Measurements from ENCODE around the gene LY6G6C.

The LY6G6C gene

DNA sequence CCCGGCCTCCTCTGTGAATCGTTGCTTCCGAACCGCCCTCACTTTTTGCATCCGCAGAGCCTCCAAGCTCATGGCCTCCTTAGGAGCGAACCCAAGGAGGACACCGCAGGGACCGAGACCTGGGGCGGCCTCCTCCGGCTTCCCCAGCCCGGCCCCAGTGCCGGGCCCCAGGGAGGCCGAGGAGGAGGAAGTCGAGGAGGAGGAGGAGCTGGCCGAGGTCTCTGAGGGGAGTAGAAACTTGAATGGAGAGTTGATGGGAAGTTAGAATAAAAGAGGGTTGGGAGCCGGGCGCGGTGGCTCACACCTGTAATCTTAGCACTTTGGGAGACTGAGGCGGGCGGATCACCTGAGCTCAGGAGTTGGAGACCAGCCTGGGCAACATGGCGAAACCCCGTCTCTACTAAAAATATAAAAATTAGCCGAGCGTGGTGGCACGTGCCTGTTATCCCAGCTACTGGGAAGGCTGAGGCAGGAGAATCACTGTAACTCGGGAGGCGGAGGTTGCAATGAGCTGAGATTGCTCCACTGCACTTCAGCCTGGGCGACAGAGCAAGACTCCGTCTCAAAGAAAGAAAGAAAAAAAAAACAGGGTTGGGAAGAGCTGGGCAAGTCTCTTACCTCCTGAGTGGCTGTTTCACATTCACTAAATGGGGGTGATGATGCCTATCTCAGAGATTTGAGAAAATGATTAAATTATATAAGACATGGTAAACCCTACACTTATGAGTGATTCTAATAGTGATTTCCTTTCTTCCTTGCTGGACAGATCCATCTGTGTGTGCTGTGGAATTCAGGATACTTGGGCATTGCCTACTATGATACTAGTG is 19.1 kb upstream of the LY6G6C start:
- no peak for DNase-seq

GRCh38 chr6:31739639-31740396 is 18.3 kb upstream of the LY6G6C start, which contains the start of gene MSH5:
TSS of gene MSH5 (plus strand) at chr6:31740005. CDS start at chr6:31740467, 462 bp downstream.
- peak; percentile 98 for DNase-seq

GRCh38 chr6:31737991-31738979 is 16.7 kb upstream of the LY6G6C start:
- peak; percentile 86 for DNase-seq

- DNase-seq: no peak
Measured at GRCh38 chr6:31737315-31737990, 15.9 kb upstream of the LY6G6C start.

DNA sequence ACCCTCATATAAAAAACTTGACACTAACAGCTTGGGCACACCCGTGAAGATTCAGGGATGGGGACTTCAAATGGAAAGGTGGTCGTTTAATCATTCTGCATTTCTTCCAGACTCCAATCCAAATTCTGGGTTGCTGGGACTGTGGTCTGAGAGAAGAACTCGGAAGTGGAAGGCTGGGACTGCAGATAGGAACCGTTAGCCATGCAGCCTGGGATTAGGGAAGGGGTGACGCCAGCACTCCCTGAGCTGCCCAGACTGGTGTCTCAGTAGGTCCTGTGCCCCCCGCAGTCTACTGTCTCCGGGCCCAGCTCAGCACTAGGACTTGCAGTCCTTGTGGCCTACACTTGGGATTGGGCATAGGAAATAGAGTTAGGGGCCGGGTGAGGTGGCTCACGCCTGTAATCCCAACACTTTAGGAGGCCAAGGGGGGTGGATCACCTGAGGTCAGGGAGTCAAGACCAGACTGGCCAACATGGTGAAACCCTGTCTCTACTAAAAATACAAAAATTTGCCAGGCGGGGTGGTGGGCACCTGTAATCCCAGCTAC is 15.3 kb upstream of the LY6G6C start:
- no peak for DNase-seq

GRCh38 chr6:31736021-31736767 is 14.6 kb upstream of the LY6G6C start, which contains the start of gene CLIC1:
TSS of gene CLIC1 (minus strand) at chr6:31736530. CDS start at chr6:31736300, 230 bp downstream.
- peak; percentile 92 for DNase-seq

GRCh38 chr6:31734821-31735406 is 13.4 kb upstream of the LY6G6C start:
- DNase-seq: peak; percentile 86

- DNase-seq: no peak
Measured at GRCh38 chr6:31734247-31734820, 12.8 kb upstream of the LY6G6C start.

GRCh38 chr6:31733734-31734133 is 12.2 kb upstream of the LY6G6C start:
- no peak for DNase-seq

- DNase-seq: no peak
Measured at GRCh38 chr6:31732029-31732428, 10.5 kb upstream of the LY6G6C start.

GRCh38 chr6:31730631-31731086 is 9.1 kb upstream of the LY6G6C start:
- DNase-seq: no peak

DNA sequence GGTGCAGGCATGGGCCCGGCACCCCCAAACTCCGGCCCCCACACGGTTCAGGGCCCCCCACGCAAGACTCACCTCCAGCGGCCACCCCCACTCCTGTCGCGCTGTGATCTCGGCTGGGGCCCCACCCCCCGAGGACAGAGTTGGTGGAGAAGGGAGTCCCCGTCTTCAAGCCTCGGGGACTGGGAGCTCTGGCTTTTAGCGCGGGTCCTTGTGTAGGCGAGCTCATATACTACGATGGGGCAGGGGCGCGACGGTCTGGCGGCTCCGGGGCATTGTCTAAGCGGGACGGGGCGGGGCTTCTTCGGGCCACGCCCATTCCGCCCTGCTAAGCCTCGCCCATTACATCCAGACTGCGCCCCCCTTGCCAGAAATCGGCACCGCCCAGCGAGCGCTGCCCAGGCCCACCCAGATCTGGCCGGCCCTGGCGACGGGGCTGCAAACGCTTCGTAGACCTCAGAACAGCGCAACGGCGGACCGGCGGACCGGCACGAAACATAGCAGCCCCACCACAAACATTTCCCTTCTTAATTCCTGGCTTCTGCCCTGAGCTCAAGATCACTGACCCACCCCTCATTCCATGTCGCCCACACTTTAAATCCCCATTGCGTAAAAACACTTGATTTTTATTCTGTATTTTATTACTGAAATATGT is 8.6 kb upstream of the LY6G6C start:
- peak; percentile 86 for DNase-seq

DNA sequence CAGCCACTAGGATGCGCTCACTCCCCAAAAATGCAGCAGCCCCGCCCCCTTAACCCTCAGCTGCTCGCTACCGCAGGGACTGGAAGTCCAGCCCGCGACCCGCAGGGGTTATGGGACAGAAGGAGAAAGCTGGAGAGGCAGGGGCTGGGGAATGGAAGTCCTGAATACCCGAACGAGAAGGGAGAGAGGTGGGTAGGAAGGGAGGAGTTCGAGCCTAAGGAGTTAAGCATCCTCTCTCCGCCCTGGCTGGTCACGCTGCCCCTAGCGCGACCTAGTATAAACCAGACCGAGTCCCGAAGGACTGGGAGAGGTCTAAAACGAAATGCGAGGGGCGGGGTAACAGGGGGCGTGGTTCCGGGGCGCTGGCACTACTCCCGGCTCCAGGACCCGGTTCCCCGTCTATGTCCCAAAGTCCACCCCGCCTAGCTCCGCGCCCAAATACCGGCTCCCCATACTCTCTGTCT is 8.0 kb upstream of the LY6G6C start:
- peak; percentile 93 for DNase-seq

DNA sequence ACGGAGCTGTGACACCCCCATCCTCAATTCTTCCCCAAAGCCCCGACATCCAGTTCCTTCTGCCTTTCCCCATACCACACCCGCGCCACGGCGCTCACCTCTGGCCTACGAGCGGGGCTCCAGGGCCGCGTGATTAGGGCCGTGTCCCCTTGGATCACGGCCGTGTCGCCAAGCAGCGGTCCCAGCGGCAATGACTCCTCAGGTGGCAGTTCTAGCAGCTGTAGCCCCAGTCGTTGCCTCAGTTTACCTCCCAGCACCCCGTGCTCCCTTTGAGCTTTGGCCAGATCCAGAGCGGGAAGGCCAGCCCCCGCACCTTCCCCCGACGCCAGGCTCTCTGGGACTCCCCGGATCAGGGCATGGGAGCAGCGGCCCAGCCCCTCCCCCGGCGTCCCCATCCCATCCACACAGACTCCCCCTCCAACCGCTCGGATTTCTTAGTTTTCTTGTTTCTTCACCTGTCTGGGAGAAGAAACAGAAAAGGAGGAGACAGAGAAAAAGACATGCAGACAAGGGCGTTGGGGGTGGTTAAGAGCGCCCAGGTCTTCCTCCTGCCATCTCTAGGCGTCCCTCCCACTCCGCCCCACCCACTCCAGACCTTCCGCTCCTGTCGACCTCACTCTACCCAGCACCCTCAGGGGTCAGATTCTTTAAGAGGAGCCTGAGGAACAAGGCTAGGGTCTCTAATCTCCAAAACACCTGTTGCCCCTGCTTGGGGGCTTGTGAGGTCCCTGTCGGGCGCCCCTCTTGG is 7.4 kb upstream of the LY6G6C start, which contains the start of gene DDAH2:
Gene DDAH2, minus strand, starts transcription at position 533 of the 748 bp plus-strand sequence. Its CDS starts 138 bp downstream, at position 395.
- no peak for DNase-seq

- DNase-seq: no peak
Measured at GRCh38 chr6:31727717-31728671, 6.4 kb upstream of the LY6G6C start.

GRCh38 chr6:31727034-31727716 is 5.6 kb upstream of the LY6G6C start:
- no peak for DNase-seq
